ENCODE data around the gene GEN1.

Gene GEN1

DNA sequence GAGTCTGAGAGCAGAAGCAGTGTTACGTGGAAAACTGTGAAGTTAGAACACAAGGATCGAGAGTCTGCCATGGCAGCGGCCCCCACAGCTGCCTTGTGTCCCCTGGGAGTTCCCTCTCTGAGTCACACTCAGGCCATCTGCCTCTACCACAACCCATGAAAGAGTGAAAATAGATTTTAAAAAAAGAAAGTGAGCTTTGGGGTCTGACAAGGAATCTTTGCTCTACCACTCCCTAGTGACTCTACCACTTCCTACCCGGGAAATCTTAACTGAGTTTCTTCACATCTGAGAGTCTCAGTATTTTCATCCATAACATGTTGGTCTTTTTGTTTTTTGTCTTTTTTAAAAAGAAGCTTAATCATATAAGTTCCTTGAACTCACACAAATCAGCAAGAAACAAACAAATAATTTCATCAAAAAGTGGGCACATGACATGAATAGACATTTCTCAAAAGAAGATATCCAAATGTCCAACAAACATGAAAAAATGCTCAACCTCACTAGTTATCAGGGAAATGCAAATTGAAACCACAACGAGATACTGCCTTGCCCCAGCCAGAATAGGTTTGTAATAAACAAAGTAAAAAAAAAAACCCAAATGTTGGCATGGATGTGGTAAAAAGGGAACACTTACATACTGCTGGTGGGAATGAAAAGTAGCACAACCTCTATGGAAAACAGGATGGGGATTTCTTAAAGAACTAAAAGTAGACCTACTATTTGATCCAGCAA, 60.0 kb downstream of the GEN1 start:
- peak; percentile 58 for DNase-seq (ENCODE audit: low read depth)
- H3K4me3 ChIP-seq (ENCODE audit: low read depth, low read length) = no peak overlapping the region; the same call in 1 of the 2 replicates
- TF ChIP-seq, protein P1, sequence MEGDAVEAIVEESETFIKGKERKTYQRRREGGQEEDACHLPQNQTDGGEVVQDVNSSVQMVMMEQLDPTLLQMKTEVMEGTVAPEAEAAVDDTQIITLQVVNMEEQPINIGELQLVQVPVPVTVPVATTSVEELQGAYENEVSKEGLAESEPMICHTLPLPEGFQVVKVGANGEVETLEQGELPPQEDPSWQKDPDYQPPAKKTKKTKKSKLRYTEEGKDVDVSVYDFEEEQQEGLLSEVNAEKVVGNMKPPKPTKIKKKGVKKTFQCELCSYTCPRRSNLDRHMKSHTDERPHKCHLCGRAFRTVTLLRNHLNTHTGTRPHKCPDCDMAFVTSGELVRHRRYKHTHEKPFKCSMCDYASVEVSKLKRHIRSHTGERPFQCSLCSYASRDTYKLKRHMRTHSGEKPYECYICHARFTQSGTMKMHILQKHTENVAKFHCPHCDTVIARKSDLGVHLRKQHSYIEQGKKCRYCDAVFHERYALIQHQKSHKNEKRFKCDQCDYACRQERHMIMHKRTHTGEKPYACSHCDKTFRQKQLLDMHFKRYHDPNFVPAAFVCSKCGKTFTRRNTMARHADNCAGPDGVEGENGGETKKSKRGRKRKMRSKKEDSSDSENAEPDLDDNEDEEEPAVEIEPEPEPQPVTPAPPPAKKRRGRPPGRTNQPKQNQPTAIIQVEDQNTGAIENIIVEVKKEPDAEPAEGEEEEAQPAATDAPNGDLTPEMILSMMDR (IDR thresholded peaks at IDR 0.05; ENCODE audit: low read depth, low read length, missing control alignments) = no peak

DNA sequence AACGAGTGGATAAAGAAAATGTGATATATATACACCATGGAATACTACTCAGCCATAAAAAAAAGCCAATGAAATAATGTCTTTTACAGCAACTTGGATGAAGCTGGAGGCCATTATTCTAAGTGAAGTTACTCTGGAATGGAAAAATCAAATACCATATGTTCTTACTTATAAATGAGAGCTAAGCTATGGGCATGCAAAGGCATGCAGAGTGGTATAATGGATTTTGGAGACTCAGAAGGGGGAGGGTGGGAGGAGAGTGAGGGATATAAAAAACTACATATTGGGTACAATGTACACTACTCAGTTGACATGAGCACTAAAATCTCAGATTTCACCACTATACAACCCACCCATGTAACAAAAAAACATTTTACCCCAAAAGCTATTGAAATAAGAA, 60.7 kb downstream of the GEN1 start:
- TF ChIP-seq, protein P1 (IDR thresholded peaks at IDR 0.05; ENCODE audit: low read depth, low read length, missing control alignments) = no peak
- DNase-seq (ENCODE audit: low read depth) = no peak
- H3K4me3 ChIP-seq (ENCODE audit: low read depth, low read length) = no peak overlapping the region

DNA sequence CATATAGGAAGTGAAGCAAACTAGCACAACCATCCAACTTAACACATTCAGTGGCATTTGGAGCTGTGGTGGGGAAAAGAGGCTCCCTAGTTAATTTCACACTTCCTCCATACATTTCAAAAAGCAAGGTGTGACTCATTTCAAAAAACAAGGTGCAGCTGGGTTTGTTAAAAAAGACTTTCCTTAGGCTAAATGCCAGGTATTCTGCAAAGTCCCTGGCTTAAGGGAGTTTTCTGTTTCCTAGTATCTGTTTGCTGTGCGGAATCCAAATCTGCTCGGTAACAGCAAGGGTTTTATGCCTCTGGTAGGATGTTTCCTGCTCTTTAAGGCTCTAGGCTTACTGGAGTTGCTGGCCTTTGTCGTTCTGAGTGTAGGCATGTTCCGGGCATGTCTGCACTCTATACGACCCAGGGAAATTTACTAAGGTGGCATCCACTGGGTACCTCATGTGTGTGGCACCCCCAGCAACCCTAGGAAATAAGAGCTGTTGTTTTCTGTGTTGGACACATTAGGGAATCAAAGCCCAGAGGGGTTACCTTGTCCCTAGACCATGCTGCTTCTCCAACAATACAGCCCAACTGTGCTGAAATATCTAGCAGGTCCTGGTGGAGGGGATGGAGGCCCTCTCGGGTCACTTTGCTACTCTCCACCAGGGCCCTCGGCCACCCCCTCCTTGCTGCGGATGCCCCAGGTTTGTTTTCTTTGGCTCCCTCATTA, 61.7 kb downstream of the GEN1 start:
- no peak for DNase-seq (ENCODE audit: low read depth)
- TF ChIP-seq, protein P1 (IDR thresholded peaks at IDR 0.05; ENCODE audit: low read depth, low read length, missing control alignments) = no peak
- no peak overlapping the region for H3K4me3 ChIP-seq (ENCODE audit: low read depth, low read length)

DNA sequence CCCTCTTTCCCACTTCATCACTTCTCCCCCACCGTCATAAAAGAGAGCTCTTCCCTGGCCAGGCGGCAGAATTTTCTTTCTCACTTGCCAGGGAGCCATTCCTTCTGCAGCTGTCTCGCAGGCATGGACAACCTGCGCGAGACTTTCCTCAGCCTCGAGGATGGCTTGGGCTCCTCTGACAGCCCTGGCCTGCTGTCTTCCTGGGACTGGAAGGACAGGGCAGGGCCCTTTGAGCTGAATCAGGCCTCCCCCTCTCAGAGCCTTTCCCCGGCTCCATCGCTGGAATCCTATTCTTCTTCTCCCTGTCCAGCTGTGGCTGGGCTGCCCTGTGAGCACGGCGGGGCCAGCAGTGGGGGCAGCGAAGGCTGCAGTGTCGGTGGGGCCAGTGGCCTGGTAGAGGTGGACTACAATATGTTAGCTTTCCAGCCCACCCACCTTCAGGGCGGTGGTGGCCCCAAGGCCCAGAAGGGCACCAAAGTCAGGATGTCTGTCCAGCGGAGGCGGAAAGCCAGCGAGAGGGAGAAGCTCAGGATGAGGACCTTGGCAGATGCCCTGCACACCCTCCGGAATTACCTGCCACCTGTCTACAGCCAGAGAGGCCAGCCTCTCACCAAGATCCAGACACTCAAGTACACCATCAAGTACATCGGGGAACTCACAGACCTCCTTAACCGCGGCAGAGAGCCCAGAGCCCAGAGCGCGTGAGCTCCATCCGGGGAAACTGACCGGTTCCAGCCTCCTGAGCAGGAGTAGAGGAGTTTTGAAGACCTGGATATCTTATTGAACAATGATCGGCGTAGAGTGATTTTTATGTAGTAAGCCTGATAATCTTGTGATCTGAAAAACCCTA, 62.7 kb downstream of the GEN1 start, which contains the start of gene MSGN1:
Gene MSGN1 (plus strand): TSS at position 65 of the 850 bp plus-strand sequence. CDS start 59 bp downstream, at position 124.
- DNase-seq (ENCODE audit: low read depth) = no peak
- no peak within 1 kb of the TSS for H3K4me3 ChIP-seq (ENCODE audit: low read depth, low read length)
- TF ChIP-seq, protein P1 (IDR thresholded peaks at IDR 0.05; ENCODE audit: low read depth, low read length, missing control alignments) = no peak

DNA sequence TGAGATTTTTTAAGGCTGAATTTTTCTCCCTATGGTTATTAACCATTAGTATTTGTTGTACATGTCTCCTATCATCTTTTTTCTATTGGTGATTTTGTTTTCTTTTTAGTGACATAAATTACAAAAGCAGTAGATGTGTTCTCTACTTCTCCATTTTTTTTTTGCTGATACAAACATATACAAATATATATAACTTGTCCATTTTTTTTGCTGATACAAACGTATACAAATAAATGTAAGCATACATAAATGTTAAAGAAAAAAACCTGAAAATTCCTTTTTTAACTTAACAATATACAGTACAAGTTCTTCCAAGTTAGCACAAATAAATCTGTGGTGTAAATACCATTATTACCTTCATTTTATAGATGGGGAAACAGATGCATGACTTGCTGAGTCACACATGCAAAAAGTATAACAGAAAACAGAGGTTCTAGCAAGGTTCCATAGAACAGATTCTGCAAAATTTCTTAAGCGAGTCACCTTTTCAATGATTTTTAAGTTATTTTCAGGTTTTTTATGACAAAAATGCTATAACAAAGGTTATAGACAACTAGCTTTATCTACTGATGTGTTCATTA, 64.4 kb downstream of the GEN1 start:
- no peak overlapping the region for H3K4me3 ChIP-seq (ENCODE audit: low read depth, low read length)
- DNase-seq (ENCODE audit: low read depth) = no peak
- TF ChIP-seq, protein P1 (IDR thresholded peaks at IDR 0.05; ENCODE audit: low read depth, low read length, missing control alignments) = no peak

DNA sequence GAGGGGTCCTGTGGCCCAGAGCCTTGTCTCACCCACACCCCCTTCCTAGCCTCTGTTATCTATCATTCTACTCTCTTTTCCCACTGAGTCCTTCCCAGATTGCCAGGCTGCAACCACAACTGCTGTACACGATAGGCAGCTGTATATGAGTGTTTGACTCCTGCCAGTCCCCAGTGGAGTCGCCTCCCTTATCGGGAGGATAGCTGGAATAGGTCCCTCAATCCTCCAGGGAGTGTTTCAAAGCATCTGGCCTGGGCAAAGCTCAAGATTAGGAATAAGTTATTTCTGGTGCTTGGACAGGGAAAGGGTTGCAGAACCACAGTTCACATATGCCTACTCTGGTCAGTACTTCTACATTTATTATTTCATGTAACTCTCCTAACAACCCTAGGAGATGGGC, 67.1 kb downstream of the GEN1 start:
- TF ChIP-seq, protein P1 (IDR thresholded peaks at IDR 0.05; ENCODE audit: low read depth, low read length, missing control alignments) = no peak
- no peak for DNase-seq (ENCODE audit: low read depth)

More for the DNA sequence above, 67.1 kb downstream of the GEN1 start:
- no peak overlapping the region for H3K4me3 ChIP-seq (ENCODE audit: low read depth, low read length)

All from GM12864 (cell line).